GM18858 (cell line): Measurements from ENCODE around the gene TIGD6.

Experiments used
- ATAC-seq: cut with Tn5 transposase; IDR thresholded peaks from one replicate; pipeline ENCODE4 v1.9.1; 2021; ENCODE audit not compliant: unreplicated experiment

Gene TIGD6

DNA sequence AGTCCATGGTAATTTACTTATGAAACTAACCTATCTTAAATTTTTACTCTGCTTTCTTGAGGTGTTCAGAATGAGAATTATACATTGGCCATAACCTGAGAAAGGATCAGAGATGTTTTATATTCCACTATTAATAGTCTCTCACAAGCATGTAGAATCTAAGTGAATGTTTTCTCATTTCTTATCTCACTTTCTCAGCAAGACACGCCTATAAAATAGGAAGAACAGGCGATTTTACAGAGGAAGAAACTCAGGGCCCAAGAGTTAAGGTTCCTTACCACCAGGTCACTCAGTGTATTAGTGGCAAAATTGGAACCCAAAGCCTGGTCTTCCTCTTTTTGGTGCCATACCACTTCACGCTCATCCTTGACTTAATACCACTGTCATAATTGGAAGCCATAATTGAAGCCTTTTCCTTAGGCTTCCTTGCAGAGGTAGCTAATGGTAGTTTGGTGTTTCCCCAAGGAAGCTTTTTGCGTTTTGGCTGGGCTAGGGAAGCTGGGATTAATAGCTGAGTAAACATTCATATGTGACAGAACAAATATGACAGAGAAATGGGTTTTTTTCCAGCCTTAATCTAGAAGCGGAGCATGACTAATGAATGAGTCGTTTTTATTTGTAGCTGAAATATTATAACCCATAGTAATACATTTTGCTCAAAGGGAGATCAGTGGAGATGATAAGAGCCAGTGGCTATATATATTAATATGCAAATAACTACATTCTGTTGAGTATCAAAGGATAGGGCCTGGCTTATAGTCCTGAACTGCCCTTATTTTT is 17.0 kb upstream of the TIGD6 start:
- ATAC-seq, result no peak

DNA sequence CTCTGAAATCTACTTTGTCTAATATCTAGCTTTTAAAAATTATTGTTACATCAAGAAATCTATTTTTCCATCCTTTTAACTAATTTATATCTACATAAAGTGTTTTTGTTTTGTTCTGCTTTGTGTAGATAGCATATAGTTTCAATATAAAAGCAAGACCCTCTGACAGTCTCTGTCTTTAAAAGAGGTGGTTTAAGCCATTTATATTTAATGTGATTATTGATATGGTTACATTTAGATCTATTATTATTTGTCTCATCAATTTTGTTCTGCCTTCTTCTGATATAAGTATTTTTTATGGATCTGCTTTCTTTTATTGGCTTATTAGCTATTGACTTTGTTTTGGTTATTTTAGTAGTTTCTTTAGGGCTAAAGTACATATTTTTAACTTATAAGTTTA is 16.1 kb upstream of the TIGD6 start:
- ATAC-seq, result no peak

DNA sequence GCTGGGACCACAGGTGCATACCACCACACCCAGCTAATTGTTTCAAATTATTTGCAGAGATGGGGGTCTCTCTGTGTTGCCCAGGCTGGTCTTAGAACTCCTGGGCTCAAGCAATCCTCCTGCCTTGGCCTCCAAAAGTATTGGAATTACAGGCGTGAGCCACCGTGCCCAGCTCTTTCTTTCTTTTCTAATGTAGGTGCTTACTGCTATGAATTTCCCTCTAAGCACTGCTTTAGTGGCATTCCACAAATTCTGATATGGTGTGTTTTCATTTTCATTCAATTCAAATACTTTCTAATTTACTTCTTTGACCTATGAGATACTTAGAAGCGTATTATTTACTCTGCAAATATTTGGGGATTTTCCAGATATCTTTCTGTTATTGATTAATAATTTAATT is 15.0 kb upstream of the TIGD6 start:
- ATAC-seq, result no peak

DNA sequence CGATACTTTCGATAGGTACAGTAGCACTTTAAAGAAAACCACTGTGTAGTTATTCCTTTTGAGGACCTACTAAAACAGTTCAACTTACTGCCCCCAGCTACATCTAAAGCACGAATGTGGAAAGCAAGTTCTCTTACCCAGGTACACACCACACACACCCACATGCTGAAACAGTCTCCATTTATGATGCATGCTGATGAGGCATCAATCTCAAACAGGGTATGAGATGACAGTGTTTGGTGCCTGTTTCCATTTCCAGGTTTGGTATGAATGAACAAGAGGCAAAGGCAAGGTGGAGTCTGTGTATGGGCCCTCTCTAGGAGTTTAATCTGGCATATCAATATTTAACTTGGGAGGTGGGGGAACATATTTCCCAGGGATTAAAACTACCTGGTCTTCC is 14.0 kb upstream of the TIGD6 start:
- ATAC-seq, result no peak

DNA sequence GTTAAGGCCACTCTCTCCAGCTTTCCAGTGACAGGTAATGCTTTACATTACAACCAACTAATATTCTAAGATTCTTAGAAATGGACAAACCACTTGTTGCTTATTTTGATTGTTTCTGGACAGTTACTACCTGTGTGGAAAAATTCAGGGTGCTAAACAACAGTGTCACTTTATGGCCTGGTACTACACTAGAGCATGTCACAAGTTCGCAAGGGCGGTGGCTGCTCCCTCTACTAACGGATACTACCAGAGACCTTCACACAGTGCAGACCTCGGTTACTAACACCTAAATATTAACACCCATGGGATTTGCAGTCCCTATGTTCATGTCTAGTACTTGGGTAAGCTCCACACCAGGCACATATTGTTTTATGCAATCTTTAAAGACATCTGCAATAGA is 13.5 kb upstream of the TIGD6 start:
- ATAC-seq, result no peak

DNA sequence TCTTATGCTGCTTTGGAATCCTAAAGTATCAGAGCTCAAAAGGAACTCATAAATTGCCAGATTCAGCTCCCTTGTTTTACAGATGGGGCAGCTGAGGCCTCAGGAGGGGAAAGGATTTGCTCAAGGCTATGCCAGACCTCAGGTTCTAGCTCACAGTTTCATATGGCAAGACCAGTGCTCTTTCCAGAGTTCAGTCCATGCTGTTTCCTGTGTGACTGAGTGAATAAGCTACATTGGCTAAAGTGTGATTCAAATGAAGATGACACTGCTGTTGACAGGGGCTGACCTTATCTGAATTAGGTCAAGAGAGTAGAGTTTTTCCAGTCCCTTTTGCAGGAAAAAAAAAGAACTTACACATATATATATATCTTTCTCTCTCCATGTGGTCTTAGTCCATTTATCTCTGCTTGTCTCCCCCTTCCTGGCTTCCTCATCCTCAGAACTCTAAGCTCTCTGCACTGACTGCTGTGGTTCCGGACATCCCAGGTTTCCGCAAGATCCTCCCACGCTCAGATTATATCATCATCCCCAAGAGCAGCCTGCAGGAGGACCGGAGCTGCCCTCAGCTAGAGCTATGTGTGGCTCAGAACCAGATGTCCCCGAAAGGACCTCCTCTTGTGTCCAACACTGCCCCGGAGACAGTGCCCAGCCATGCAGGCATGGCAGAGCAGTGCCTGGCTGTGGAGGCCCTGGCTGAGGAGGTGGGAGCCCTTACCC is 9.4 kb upstream of the TIGD6 start:
- ATAC-seq, result no peak

DNA sequence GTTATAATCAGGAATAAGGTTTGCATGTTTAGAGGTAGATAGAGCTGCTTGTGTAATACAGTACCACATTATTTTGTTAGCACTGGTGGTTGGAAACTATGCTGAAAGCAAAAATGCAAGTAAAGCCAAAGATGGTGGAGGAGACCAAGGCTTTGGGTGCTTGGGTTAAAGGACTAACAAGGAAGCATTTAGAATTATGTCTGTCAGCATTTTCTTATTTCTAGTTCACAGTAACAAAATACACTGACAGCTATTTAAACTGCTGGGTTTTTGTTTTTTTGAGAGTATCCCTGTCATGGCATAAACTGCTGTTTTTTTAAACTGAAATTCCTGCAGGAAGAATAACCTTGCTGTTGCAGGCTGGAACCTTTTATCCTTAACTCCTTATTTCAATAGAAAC is 6.6 kb upstream of the TIGD6 start:
- no peak for ATAC-seq

DNA sequence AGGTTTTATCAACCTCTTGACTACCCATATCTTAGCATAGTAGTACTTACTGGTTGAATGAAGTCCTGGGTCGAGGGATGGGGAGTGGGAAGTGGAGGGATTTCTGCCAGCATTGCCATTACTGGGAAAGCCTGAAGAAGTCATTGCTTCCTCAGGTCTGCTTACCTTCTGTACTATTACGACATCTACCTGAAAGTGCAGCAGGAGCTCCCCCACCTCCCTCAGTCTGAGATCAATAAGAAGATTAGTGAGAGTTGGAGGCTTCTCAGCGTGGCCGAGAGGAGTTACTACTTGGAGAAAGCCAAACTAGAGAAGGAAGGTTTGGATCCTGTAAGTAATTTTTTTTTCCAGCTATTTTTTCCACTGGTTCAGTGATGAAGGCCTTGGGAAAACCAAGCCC is 5.9 kb upstream of the TIGD6 start:
- no peak for ATAC-seq

DNA sequence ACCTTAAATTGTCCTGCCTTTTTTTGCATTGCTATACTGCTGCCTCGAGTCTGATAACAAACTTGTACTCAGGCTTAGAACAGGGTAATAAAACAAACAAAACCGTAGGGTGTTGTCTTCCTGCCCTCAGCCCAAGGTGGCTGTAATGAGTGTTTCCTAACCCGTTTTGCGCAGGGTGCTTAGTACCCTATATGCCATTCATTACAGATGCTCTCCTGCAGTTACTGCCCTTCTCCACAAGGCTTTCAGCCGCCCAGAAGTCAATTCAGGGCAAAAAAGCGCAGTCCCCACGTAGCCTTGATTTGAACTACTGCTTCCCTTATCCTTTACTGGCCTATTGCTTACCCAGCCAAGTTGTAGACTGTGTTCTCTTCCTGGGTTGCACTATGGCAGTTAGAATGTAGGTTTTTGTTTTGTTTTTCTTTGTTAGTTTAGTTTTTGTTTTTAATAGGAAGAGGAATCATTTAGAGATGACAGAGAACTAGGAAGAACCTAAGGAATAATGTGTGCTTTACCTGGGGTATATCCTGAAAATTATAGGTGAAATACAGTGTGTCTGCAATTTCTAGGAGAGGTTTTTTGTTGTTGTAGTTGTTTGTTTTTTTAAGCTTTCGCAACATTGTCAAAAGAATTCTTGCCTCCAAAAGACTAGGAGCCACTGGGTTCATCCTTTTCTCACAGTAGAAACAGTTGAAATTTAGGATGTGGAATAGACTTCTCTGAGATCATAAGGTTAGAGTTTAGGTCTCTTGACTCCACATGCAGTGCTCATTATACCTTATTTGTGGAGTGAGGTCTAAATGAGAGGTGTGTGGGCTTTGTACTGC is 1.4 kb upstream of the TIGD6 start:
- ATAC-seq, result peak; percentile 60

DNA sequence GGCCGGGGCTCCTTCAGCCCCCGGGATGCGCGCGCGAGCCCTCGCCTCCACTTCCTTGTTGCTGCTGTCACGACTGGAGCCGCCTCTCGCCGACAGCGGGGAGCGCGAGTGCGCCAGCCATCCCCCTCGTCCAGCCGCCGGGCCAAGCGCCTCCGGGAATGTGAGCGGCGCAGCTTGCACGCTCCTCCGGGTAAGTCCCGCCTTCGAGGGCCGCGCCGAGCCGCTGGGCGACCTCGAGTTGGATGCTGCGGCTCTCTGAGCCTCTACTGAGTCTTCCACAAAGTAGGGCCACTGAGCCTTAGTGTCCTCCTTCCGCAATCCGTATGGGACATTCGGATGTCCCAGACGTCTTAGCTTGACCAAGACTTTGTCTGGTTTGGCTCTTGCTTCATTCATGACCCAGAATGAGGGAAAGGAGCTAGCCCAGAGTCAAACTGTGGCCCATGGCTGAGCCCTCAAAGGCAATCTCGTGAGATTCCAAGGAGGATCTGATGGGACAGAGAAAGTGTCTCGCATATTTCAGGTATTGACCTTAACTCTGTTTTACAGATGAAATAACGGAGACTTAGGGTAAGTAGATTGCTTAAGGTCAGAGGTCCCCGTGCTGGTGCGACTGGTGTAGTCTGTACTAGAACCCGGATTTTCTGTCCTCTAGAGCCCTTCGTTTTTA is 671 bp upstream of the TIGD6 start:
- ATAC-seq, result peak; percentile 2

DNA sequence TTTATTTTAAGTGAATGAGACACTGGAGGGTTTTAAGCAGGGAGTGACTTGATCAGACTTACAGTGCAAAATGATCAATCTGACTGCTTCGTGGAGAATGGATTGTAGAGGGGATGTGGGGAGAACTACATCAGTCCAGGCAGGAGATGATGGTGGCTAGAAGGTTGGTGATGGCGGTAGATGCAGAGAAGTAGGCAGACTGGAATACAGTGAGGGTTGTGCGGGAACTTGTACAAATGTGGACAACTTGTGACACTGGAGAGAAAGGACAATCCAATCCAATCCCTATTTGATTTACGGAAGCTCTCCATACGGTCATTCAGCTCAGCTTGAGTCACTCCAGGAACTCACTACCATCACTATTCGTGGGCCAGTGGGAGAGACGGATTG is 593 bp downstream of the TIGD6 start:
- ATAC-seq, result no peak

DNA sequence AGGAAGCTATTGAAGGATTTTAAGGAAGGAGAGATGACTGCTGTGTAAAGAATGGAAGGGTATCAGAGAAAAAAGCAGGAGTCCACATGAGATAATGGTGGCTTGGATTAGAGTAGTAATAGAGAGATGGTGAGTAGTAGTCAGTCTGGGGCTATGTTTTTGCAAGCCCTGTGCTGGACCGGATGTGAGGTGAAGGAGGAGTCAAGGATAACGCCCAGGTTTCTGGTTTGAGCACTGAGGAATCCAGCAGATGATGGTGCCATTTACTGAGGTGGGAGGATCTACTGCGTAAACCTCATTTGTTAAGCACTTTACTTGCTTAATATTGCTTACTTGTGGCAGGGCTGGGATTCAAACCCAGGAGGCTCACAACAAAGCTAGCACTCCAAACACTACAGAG is 1.1 kb downstream of the TIGD6 start:
- no peak for ATAC-seq

DNA sequence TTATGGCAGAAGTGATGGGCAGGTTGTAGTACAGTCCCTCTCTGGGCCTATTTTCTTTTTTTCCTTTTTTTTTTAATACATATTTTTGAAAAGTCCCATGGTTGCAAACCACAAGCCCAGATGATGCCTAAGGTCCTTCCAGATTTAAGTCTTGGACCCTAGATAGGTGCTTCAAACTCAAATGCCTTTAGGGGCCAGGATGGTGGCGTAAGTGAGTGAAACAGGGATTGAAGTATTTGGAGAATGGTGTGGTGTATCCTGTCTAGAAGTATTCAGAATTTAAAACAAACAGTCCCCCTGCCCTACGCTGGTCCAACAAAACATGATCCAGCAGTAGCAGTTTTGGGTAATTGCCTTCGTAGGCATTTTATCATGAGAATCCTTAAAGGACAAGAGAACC is 2.2 kb downstream of the TIGD6 start:
- ATAC-seq, result no peak

DNA sequence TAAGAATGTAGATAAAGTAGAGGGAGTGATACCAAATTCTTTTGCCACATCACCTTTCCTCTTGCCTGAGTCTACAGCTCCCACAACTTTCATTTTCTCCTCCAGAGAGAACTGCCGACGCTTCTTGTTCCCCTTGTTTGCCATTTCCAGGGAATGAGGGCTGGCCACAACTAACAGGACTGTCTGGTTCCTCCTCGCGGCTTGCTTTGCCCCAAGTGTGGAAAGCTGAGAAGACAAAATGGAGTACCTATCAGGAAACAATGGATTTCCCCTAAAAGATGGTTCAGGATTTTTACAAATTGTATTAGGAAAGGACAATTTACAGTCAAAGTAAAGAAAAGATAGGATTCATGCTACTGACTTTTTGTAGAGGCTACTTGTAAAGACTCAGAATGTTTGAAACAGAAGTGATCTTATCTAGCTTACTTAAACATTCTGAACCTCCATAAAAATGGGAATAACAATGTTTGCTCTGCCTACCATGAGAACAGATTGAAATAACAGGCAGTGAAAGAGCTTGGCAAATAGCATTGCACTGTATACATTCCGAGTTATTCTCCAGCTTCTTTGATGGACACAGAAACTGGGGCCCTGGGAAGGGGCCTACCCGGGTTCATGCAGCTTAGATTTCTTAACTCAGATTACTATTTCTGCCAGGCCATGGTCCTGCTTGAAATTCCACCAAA is 4.1 kb downstream of the TIGD6 start:
- no peak for ATAC-seq

DNA sequence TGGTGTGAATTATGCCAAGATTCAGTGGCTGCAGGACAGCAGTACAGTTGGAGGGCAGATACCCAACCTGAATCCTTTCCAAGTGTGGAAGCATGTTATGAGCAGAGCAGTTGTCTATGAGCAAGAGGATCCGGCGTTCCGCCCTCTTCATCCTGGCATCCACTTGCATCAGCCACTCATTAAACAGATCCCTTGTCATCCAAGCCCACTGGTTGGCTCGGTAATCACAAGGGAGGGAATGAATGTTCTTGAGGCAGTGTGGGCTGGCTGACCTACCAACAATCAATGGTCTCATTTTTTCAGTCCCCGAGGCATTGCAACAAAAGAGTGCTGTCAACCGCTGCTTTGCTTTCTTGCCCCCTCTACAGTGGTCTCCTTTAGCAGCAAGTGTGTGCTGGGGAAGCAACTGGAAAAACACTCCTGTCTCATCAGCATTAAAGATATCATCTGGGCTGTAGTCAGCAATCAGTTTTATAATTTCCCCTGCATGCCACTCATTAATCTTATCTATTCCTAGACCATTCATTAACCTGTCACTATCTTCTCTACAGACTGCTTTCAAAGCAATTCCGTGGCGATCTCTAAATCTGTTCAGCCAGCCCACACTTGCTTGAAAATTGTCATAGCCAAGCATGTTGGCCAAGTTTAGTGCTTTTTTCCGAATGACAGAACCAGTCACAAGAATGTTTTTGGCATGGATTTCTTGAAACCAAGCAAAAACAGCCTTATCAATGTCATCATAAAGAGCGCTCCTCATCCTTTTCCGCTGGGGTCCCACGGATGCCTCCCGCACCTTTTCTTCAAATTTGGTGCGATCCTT is 4.9 kb downstream of the TIGD6 start:
- ATAC-seq, result no peak

DNA sequence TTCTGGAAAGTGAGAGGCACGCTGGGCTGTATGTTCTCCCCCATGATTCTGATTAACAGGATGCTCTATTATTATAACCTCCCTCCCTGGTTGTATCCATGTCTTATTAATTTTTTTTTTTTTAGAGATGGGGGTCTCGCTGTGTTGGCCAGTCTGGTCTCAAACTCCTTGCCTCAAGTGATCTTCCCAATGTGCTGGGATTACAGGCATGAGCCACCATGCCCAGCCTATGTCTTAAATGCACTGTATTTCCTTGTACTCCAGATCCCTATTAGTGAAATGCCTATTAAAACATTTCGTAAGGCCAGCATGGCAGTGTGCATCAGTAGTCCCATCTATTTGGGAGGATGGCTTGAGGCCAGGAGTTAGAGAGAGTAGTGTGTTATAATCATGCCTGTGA is 7.0 kb downstream of the TIGD6 start:
- no peak for ATAC-seq

DNA sequence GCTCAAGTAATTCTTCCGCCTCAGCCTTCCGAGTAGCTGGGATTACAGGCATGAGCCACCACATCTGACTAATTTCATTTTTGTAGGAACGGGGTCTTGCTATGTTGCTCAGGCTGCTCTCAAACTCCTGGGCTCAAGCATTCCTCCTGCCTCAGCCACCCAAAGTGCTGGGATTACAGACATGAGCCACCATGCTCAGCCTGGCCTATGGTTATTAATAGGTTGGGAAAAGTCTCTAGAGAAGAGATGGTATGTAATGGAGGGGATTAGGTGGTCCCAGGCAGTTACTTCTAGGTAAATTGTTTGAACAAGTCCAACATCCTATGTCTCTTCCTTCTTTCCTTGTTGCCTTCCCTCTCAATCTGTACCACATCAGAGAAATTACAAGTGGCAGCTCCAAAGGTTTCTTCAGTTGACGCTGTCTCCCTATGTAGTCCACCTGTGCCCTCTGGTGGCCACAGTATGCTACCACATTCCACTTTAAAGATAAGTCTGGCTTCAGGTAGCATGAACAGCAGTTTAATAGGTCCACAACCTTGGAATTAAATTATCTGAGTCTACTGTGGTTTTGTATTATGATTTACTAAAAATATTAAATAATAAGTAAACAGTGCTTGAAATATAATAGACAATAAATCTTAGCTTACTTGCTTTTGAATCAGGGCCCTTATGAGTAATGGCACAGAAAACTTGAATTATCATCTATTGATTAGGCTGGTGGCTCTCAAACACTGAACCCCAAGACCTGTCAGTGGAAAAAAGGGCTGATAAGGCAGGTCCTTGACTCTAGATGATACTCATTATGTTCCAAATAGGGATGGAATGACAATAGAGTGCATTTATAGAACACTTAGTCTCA is 9.7 kb downstream of the TIGD6 start:
- ATAC-seq, result peak; percentile 64

DNA sequence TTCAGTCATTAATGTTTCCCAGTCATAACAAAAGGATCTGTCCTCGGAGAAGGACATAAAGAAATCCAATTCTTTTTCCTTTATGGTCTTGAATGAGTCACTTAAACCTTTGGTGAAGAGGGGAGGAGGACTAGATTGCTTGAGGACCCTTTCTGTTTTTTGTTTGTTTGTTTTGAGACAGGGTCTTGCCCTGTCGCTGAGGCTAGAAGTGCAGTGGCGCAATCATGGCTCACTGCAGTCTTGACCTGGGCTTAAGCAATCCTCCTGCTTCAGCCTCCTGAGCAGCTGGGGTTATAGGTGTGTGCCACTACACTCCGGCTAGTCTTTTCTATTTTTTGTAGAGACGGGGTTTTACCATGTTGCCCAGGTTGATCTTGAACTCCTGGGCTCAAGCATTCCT is 12.3 kb downstream of the TIGD6 start:
- no peak for ATAC-seq

DNA sequence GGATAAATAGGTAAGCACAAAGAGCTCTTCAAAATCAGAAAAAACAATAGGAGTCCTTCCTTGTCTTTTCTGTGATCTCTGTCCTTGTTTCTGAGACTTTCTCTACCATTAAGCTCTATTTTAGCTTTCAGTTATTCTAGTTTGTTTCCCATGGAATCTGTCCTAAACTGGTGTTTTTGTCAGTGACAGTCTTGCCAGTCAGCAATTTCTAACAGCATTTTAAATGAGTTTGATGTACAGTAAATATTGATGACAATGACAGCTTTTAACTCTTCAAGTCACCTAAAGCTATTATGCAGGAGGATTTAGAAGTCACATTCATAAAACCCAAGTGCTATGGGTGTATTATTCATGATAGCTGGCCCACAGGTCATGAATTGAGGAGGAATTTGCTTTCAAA is 17.9 kb downstream of the TIGD6 start:
- no peak for ATAC-seq
